H1 (cell line): ENCODE results near the gene DBF4B.
A peak's percentile ranks its signal among the peaks of the same experiment; 100 is the strongest.

Experiments
- CTCF ChIP-seq, 3 experiments: IDR thresholded peaks; 1 replicate in 2 of 3; 2 replicates in 1 of 3; pipeline versions ENCODE4 v1.5.1 to v1.6.1; 2011; ENCODE audit warnings: low read length in 3 of 3, mild to moderate bottlenecking in 3 of 3, inconsistent platforms in 2 of 3, low read depth in 1 of 3, moderate library complexity in 1 of 3; ENCODE audit not compliant: insufficient read depth in 1 of 3; ENCODE audit errors: control extremely low read depth in 1 of 3
- KDM5A ChIP-seq: fragments of 200-600 bp; IDR thresholded peaks from 2 replicates; pipeline ENCODE4 v1.7.1; 2012; ENCODE audit warnings: mild to moderate bottlenecking, low read length, inconsistent platforms, mixed read lengths
- POLR2A ChIP-seq, 2 experiments: IDR thresholded peaks; 1 replicate in 1 of 2; 2 replicates in 1 of 2; pipeline ENCODE4 v1.6.1; 2011; ENCODE audit warnings: low read depth in 2 of 2, low read length in 2 of 2, mild to moderate bottlenecking in 2 of 2; ENCODE audit errors: control extremely low read depth in 1 of 2
- SUZ12 ChIP-seq: fragments of 200-600 bp; sonication (generic); IDR thresholded peaks from 2 replicates; pipeline ENCODE4 v1.6.1; 2012; ENCODE audit warnings: mild to moderate bottlenecking, inconsistent platforms, low read length, moderate library complexity, mixed read lengths

- peak in 2 of 3 experiments; percentile 6 to 23; a peak in 1 of 4 replicates for TF ChIP-seq CTCF (IDR thresholded peaks at IDR 0.05; ENCODE audit: control extremely low read depth in 1 of 3, insufficient read depth in 1 of 3, low read depth in 1 of 3, low read length in 3 of 3)
- TF ChIP-seq SUZ12: no peak
- no peak for TF ChIP-seq POLR2A (IDR thresholded peaks at IDR 0.05; ENCODE audit: control extremely low read depth in 1 of 2, low read depth in 2 of 2, low read length in 2 of 2)
- no peak for TF ChIP-seq KDM5A
These were observed 57.5 kb downstream of the DBF4B start for GRCh38 chr17:44765965-44766364.
